ENCODE results near the gene PA2G4. TPM values are rescaled to one million over a fixed set of nuclear protein-coding genes. Genes with fewer than 3 reads are reported as not detected.
"Not testable (repeated sequence)": the region's sequence is repeated elsewhere in the genome, so short reads cannot be mapped to it uniquely, and the experiment has no call there.

Gene PA2G4
- total RNA-seq, 1 donor = 103 TPM

GRCh38 chr12:56115329-56115728 is 11.0 kb downstream of the PA2G4 start:
- Histone ChIP-seq H3K4me3 (ENCODE audit: low read length) (peak overlapping the region; percentile 91), H3K9me3 (ENCODE audit: low read depth, low read length) (no peaks in the 10 kb centered on the region), H3K27me3 (ENCODE audit: insufficient read depth, low read length) (no peaks in the 10 kb centered on the region), H3K4me1 (ENCODE audit: insufficient read depth, low read length) (peaks cover 35% of the 10 kb centered on the region)

GRCh38 chr12:56116267-56117081 is 12.1 kb downstream of the PA2G4 start, which contains the start of gene RPL41:
Gene RPL41 (plus strand): TSS chr12:56116633.
- no peaks in the 10 kb centered on the region for H3K9me3 ChIP-seq (ENCODE audit: low read depth, low read length)
- H3K4me1 ChIP-seq (ENCODE audit: insufficient read depth, low read length) = peaks cover 35% of the 10 kb centered on the region
- H3K27me3 ChIP-seq (ENCODE audit: insufficient read depth, low read length) = no peaks in the 10 kb centered on the region
- H3K4me3 ChIP-seq (ENCODE audit: low read length) = peak within 1 kb of the TSS; percentile 91

- H3K4me1 ChIP-seq (ENCODE audit: insufficient read depth, low read length) = peaks cover 35% of the 10 kb centered on the region
- not testable (repeated sequence) for H3K9me3 ChIP-seq (ENCODE audit: low read depth, low read length); H3K27me3 ChIP-seq (ENCODE audit: insufficient read depth, low read length)
- peak overlapping the region; percentile 91 for H3K4me3 ChIP-seq (ENCODE audit: low read length)
These were observed 12.8 kb downstream of the PA2G4 start for GRCh38 chr12:56117082-56117706.

GRCh38 chr12:56117778-56118687 is 13.7 kb downstream of the PA2G4 start, which contains the start of gene ZC3H10:
Gene ZC3H10 (plus strand): TSS chr12:56118266. CDS start chr12:56120563, 2,297 bp downstream.
- H3K4me3 ChIP-seq (ENCODE audit: low read length) = peak within 1 kb of the TSS; percentile 91
- peaks cover 35% of the 10 kb centered on the region for H3K4me1 ChIP-seq (ENCODE audit: insufficient read depth, low read length)
- no peaks in the 10 kb centered on the region for H3K9me3 ChIP-seq (ENCODE audit: low read depth, low read length)
- H3K27me3 ChIP-seq (ENCODE audit: insufficient read depth, low read length) = no peaks in the 10 kb centered on the region

GRCh38 chr12:56118688-56119357 is 14.5 kb downstream of the PA2G4 start:
- H3K4me3 ChIP-seq (ENCODE audit: low read length) = peak overlapping the region; percentile 91

GRCh38 chr12:56119361-56119796 is 15.0 kb downstream of the PA2G4 start:
- Histone ChIP-seq H3K27me3 (ENCODE audit: insufficient read depth, low read length) (no peaks in the 10 kb centered on the region), H3K4me3 (ENCODE audit: low read length) (no peak overlapping the region), H3K9me3 (ENCODE audit: low read depth, low read length) (no peaks in the 10 kb centered on the region), H3K4me1 (ENCODE audit: insufficient read depth, low read length) (peaks cover 42% of the 10 kb centered on the region)

More at GRCh38 chr12:56118688-56119357, 14.5 kb downstream of the PA2G4 start:
- peaks cover 37% of the 10 kb centered on the region for H3K4me1 ChIP-seq (ENCODE audit: insufficient read depth, low read length)
- no peaks in the 10 kb centered on the region for H3K9me3 ChIP-seq (ENCODE audit: low read depth, low read length)
- no peaks in the 10 kb centered on the region for H3K27me3 ChIP-seq (ENCODE audit: insufficient read depth, low read length)

GRCh38 chr12:56120158-56120846 is 15.9 kb downstream of the PA2G4 start:
- Histone ChIP-seq H3K9me3 (ENCODE audit: low read depth, low read length) (no peaks in the 10 kb centered on the region), H3K27me3 (ENCODE audit: insufficient read depth, low read length) (no peaks in the 10 kb centered on the region), H3K4me1 (ENCODE audit: insufficient read depth, low read length) (peaks cover 48% of the 10 kb centered on the region), H3K4me3 (ENCODE audit: low read length) (no peak overlapping the region)

GRCh38 chr12:56121204-56121870 is 17.0 kb downstream of the PA2G4 start:
- Histone ChIP-seq H3K4me3 (ENCODE audit: low read length) (no peak overlapping the region), H3K27me3 (ENCODE audit: insufficient read depth, low read length) (no peaks in the 10 kb centered on the region), H3K9me3 (ENCODE audit: low read depth, low read length) (no peaks in the 10 kb centered on the region), H3K4me1 (ENCODE audit: insufficient read depth, low read length) (peaks cover 52% of the 10 kb centered on the region)

- Histone ChIP-seq H3K9me3 (ENCODE audit: low read depth, low read length) (no peaks in the 10 kb centered on the region), H3K27me3 (ENCODE audit: insufficient read depth, low read length) (no peaks in the 10 kb centered on the region), H3K4me1 (ENCODE audit: insufficient read depth, low read length) (peaks cover 58% of the 10 kb centered on the region), H3K4me3 (ENCODE audit: low read length) (no peak overlapping the region)
These were observed 18.3 kb downstream of the PA2G4 start for GRCh38 chr12:56122637-56123036.

- Histone ChIP-seq H3K27me3 (ENCODE audit: insufficient read depth, low read length) (no peaks in the 10 kb centered on the region), H3K4me3 (ENCODE audit: low read length) (no peak overlapping the region), H3K9me3 (ENCODE audit: low read depth, low read length) (no peaks in the 10 kb centered on the region), H3K4me1 (ENCODE audit: insufficient read depth, low read length) (peaks cover 47% of the 10 kb centered on the region)
These were observed 19.8 kb downstream of the PA2G4 start for GRCh38 chr12:56124133-56124532.

- H3K4me1 ChIP-seq (ENCODE audit: insufficient read depth, low read length) = peaks cover 62% of the 10 kb centered on the region
- H3K9me3 ChIP-seq (ENCODE audit: low read depth, low read length) = no peaks in the 10 kb centered on the region
- H3K4me3 ChIP-seq (ENCODE audit: low read length) = no peak overlapping the region
- no peaks in the 10 kb centered on the region for H3K27me3 ChIP-seq (ENCODE audit: insufficient read depth, low read length)
These were observed 22.4 kb downstream of the PA2G4 start for GRCh38 chr12:56126732-56127239.

- H3K27me3 ChIP-seq (ENCODE audit: insufficient read depth, low read length) = no peaks in the 10 kb centered on the region
- peak overlapping the region; percentile 79 for H3K4me3 ChIP-seq (ENCODE audit: low read length)
- no peaks in the 10 kb centered on the region for H3K9me3 ChIP-seq (ENCODE audit: low read depth, low read length)
- H3K4me1 ChIP-seq (ENCODE audit: insufficient read depth, low read length) = peaks cover 68% of the 10 kb centered on the region
These were observed 23.1 kb downstream of the PA2G4 start for GRCh38 chr12:56127485-56127887.

GRCh38 chr12:56127888-56128669 is 23.7 kb downstream of the PA2G4 start, which contains the start of gene ESYT1:
Gene ESYT1 (plus strand): TSS chr12:56128267. CDS start chr12:56128320, 53 bp downstream.
- H3K4me3 ChIP-seq (ENCODE audit: low read length) = peak within 1 kb of the TSS; percentile 79
- peaks cover 68% of the 10 kb centered on the region for H3K4me1 ChIP-seq (ENCODE audit: insufficient read depth, low read length)
- no peaks in the 10 kb centered on the region for H3K9me3 ChIP-seq (ENCODE audit: low read depth, low read length)
- H3K27me3 ChIP-seq (ENCODE audit: insufficient read depth, low read length) = no peaks in the 10 kb centered on the region
